ENCODE results near the gene OCEL1. TPM values are rescaled to one million over a fixed set of nuclear protein-coding genes. Genes with fewer than 3 reads are reported as not detected.

Gene OCEL1
- total RNA-seq, 1 donor from 2014 or later = 23.4 TPM

DNA sequence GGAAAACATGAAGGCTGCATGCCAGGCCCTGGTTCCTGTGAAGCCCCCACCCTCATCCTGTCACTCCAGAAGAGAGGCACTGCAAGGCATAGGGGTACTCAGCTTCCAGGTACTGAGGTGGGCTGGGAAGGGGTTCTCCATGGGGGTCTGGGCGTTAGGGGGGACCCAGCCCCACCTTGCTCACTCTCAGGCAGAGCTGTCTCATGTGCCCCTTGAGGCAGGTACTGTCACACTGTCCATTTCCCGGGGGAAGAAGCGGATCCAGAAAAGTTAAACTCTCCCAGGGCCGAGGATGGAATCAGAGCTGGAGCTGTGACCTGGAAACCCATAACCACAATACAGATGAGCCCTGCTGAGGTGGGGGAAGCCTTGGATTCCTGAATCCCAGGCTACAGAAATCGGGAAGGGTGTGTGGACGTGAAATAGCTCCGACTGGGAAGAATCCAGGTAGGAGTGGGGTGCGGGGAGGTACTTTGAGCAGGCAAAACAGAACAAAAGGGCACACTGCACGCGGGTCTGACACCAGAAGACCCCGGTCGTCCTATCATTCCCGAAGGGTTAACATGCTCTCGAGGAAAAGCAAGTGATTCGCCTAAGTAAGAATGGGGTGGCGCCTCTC is 11.4 kb upstream of the OCEL1 start:
- Mint-ChIP-seq H3K4me1 (ENCODE audit: low read depth, unreplicated experiment) (peaks cover 8% of the 10 kb centered on the region), H3K27ac (ENCODE audit: unreplicated experiment) (peak overlapping the region; percentile 97), H3K9me3 (ENCODE audit: unreplicated experiment) (peaks cover 3% of the 10 kb centered on the region), H3K4me3 (ENCODE audit: unreplicated experiment) (peak overlapping the region; percentile 91), H3K27me3 (ENCODE audit: unreplicated experiment) (peaks cover 6% of the 10 kb centered on the region), H3K36me3 (ENCODE audit: unreplicated experiment) (no peaks in the 10 kb centered on the region)
- DNase-seq = no peak
- no peak for TF ChIP-seq CTCF (IDR thresholded peaks at IDR 0.05; ENCODE audit: partially characterized antibody, unreplicated experiment)

DNA sequence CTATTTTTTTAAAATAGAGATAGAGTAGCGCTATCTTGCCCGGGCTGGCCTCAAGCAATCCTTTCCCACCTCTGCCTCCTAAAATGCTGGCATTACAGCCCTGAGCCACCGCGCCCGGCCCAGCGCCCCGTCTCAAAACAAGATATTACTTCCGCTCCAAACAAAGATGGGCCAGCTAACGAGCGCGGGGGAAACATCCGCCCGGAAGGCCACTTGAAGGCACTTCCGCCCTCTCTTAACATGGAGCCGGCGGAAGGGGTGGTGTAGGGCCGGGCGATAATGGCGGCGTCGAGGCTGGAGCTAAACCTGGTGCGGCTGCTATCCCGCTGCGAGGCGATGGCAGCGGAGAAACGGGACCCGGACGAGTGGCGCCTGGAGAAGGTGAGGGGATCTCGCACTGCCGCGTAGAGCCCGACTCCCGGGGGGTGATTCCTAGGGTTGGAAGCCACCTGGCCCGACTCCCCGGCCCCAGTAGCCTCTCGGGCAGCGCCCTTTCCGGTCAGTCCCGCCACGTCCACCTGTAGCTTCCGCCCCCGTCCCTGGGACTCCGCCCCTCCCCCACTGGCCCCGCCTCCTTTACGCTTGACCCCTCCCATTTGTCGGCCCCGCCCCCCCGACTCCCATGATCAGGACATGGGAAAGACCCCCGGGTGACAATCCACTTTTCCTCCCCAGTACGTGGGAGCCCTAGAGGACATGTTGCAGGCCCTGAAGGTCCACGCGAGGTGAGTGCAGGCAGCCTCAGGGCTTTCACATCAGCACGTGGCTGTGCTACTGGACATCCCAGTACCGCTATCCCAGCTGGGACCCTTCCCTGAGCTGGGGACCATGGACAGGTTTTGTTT is 10.7 kb upstream of the OCEL1 start, which contains the start of gene USE1:
USE1 (plus strand) TSS at position 231 of the 845 bp plus-strand sequence; CDS start at position 280, 49 bp downstream.
- H3K36me3 Mint-ChIP-seq (ENCODE audit: unreplicated experiment) = no peaks in the 10 kb centered on the region
- H3K4me1 Mint-ChIP-seq (ENCODE audit: low read depth, unreplicated experiment) = peaks cover 6% of the 10 kb centered on the region
- peak; percentile 87 for DNase-seq
- peak within 1 kb of the TSS; percentile 97 for H3K27ac Mint-ChIP-seq (ENCODE audit: unreplicated experiment)
- TF ChIP-seq CTCF (IDR thresholded peaks at IDR 0.05; ENCODE audit: partially characterized antibody, unreplicated experiment) = no peak
- H3K9me3 Mint-ChIP-seq (ENCODE audit: unreplicated experiment) = peaks cover 2% of the 10 kb centered on the region
- H3K27me3 Mint-ChIP-seq (ENCODE audit: unreplicated experiment) = peaks cover 8% of the 10 kb centered on the region
- H3K4me3 Mint-ChIP-seq (ENCODE audit: unreplicated experiment) = peak within 1 kb of the TSS; percentile 91

- no peak overlapping the region for H3K27ac Mint-ChIP-seq (ENCODE audit: unreplicated experiment)
- peaks cover 2% of the 10 kb centered on the region for H3K9me3 Mint-ChIP-seq (ENCODE audit: unreplicated experiment)
- peaks cover 8% of the 10 kb centered on the region for H3K27me3 Mint-ChIP-seq (ENCODE audit: unreplicated experiment)
- TF ChIP-seq CTCF (IDR thresholded peaks at IDR 0.05; ENCODE audit: partially characterized antibody, unreplicated experiment) = no peak
- peak overlapping the region; percentile 91 for H3K4me3 Mint-ChIP-seq (ENCODE audit: unreplicated experiment)
- peaks cover 5% of the 10 kb centered on the region for H3K4me1 Mint-ChIP-seq (ENCODE audit: low read depth, unreplicated experiment)
- no peaks in the 10 kb centered on the region for H3K36me3 Mint-ChIP-seq (ENCODE audit: unreplicated experiment)
- DNase-seq = no peak
Observed at GRCh38 chr19:17216058-17216670, 9.9 kb upstream of the OCEL1 start.

GRCh38 chr19:17219286-17219685 is 6.7 kb upstream of the OCEL1 start:
- no peaks in the 10 kb centered on the region for H3K36me3 Mint-ChIP-seq (ENCODE audit: unreplicated experiment)
- TF ChIP-seq CTCF (IDR thresholded peaks at IDR 0.05; ENCODE audit: partially characterized antibody, unreplicated experiment) = no peak
- H3K27ac Mint-ChIP-seq (ENCODE audit: unreplicated experiment) = no peak overlapping the region
- no peak for DNase-seq
- H3K4me3 Mint-ChIP-seq (ENCODE audit: unreplicated experiment) = no peak overlapping the region
- H3K4me1 Mint-ChIP-seq (ENCODE audit: low read depth, unreplicated experiment) = peaks cover 5% of the 10 kb centered on the region
- H3K27me3 Mint-ChIP-seq (ENCODE audit: unreplicated experiment) = peaks cover 5% of the 10 kb centered on the region
- peaks cover 2% of the 10 kb centered on the region for H3K9me3 Mint-ChIP-seq (ENCODE audit: unreplicated experiment)

All from glutamatergic neuron (in vitro differentiated cells).